MM.1S (cell line): ENCODE data around the gene ITPR1.

Source experiments
- DNase-seq: peaks from one replicate; pipeline ENCODE4 v3.0.0-alpha.2; 2015
- H2AFZ ChIP-seq: fragments of 300-600 bp; sonication (generic); 2 replicates; pipeline ENCODE4 v1.6.0; 2016; ENCODE audit warnings: antibody characterized with exemption, low read length
- H3F3A ChIP-seq: fragments of 300-600 bp; sonication (generic); 2 replicates; pipeline ENCODE4 v1.6.1; 2016; ENCODE audit warnings: mild to moderate bottlenecking, antibody characterized with exemption, low read length, moderate library complexity, mixed read lengths; ENCODE audit not compliant: insufficient read depth
- H3K27ac ChIP-seq: fragments of 300-600 bp; sonication (generic); 2 replicates; pipeline ENCODE4 v1.5.1; 2016; ENCODE audit warnings: mild to moderate bottlenecking, low read length
- H3K27me3 ChIP-seq: fragments of 300-600 bp; sonication (generic); replicated peaks from 2 replicates; pipeline ENCODE4 v1.6.0; 2016; ENCODE audit warnings: low read length; ENCODE audit not compliant: insufficient read depth
- H3K36me3 ChIP-seq: fragments of 300-600 bp; sonication (generic); replicated peaks from 2 replicates; pipeline ENCODE4 v1.6.1; 2016; ENCODE audit warnings: mild to moderate bottlenecking, low read length, mixed read lengths; ENCODE audit not compliant: insufficient read depth
- H3K4me1 ChIP-seq: fragments of 300-600 bp; sonication (generic); 2 replicates; pipeline ENCODE4 v1.6.1; 2016; ENCODE audit warnings: low read length, mixed read lengths
- H3K4me2 ChIP-seq: fragments of 300-600 bp; sonication (generic); 2 replicates; pipeline ENCODE4 v1.6.0; 2016; ENCODE audit warnings: low read depth, low read length
- H3K4me3 ChIP-seq: fragments of 300-600 bp; sonication (generic); 2 replicates; pipeline ENCODE4 v1.5.1; 2016; ENCODE audit warnings: low read length, mixed read lengths
- H3K79me2 ChIP-seq: fragments of 300-600 bp; sonication (generic); 2 replicates; pipeline ENCODE4 v1.6.1; 2016; ENCODE audit warnings: mixed run types, low read length, mixed read lengths
- H3K9ac ChIP-seq: fragments of 300-600 bp; sonication (generic); 2 replicates; pipeline ENCODE4 v1.6.1; 2016; ENCODE audit warnings: low read length, mixed read lengths
- H3K9me2 ChIP-seq: fragments of 300-600 bp; sonication (generic); replicated peaks from 2 replicates; pipeline ENCODE4 v1.6.1; 2016; ENCODE audit warnings: mild to moderate bottlenecking, low read length, mixed read lengths; ENCODE audit not compliant: insufficient read depth
- H3K9me3 ChIP-seq: fragments of 300-600 bp; sonication (generic); replicated peaks from 2 replicates; pipeline ENCODE4 v1.6.1; 2016; ENCODE audit warnings: mild to moderate bottlenecking, low read length, mixed read lengths; ENCODE audit not compliant: insufficient read depth
- H4K20me1 ChIP-seq: fragments of 300-600 bp; sonication (generic); 2 replicates; pipeline ENCODE4 v1.6.1; 2016; ENCODE audit warnings: mild to moderate bottlenecking, low read length, moderate library complexity, mixed read lengths; ENCODE audit not compliant: insufficient read depth
- EZH2 ChIP-seq: fragments of 300-600 bp; sonication (generic); optimal IDR thresholded peaks from 2 replicates; pipeline ENCODE3; 2017; ENCODE audit warnings: low read depth, mild to moderate bottlenecking, antibody characterized with exemption, low read length, mixed read lengths
- EZH2phosphoT487 ChIP-seq: fragments of 300-600 bp; sonication (generic); IDR thresholded peaks from 2 replicates; pipeline ENCODE4 v1.6.1; 2018; ENCODE audit warnings: antibody characterized with exemption, low read length
- TF ChIP-seq, protein P1 (sequence below): fragments of 300-600 bp; sonication (generic); IDR thresholded peaks from 2 replicates; pipeline ENCODE4 v1.5.1; 2016; ENCODE audit warnings: antibody characterized with exemption, low read length, mixed read lengths

Gene ITPR1

GRCh38 chr3:4580346-4581123, 87.4 kb downstream of the ITPR1 start:
- Histone ChIP-seq H3K4me2 (no peak overlapping the region), H3K4me3 (no peak overlapping the region), H3K36me3 (no peaks in the 10 kb centered on the region), H3K27ac (no peak overlapping the region), H3K9me3 (no peaks in the 10 kb centered on the region), H2AFZ (no peak overlapping the region), H3K4me1 (no peaks in the 10 kb centered on the region), H3F3A (no peaks in the 10 kb centered on the region), H4K20me1 (no peaks in the 10 kb centered on the region), H3K9ac (no peak overlapping the region), H3K9me2 (no peaks in the 10 kb centered on the region), H3K27me3 (no peaks in the 10 kb centered on the region), H3K79me2 (no peaks in the 10 kb centered on the region)
- DNase-seq: no peak
- TF ChIP-seq EZH2phosphoT487 (no peak), EZH2 (no peak)
- TF ChIP-seq, protein P1, sequence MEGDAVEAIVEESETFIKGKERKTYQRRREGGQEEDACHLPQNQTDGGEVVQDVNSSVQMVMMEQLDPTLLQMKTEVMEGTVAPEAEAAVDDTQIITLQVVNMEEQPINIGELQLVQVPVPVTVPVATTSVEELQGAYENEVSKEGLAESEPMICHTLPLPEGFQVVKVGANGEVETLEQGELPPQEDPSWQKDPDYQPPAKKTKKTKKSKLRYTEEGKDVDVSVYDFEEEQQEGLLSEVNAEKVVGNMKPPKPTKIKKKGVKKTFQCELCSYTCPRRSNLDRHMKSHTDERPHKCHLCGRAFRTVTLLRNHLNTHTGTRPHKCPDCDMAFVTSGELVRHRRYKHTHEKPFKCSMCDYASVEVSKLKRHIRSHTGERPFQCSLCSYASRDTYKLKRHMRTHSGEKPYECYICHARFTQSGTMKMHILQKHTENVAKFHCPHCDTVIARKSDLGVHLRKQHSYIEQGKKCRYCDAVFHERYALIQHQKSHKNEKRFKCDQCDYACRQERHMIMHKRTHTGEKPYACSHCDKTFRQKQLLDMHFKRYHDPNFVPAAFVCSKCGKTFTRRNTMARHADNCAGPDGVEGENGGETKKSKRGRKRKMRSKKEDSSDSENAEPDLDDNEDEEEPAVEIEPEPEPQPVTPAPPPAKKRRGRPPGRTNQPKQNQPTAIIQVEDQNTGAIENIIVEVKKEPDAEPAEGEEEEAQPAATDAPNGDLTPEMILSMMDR: no peak

DNA sequence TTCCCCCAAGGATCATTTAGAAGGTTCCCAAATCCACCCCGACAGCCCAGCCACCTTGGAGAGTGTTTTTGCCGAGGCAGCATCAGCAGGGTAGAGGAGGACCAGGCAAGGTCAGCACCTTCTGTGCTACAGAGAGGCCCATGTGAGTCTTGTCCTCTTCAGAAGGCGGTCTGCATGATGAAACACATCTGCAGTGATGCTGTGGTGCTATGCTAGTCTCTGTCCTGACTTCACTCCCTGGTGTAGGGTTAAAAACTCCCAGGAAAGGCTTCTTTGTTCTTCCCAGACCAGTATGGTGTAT, 87.9 kb downstream of the ITPR1 start:
- Histone ChIP-seq H3F3A (no peaks in the 10 kb centered on the region), H3K9ac (no peak overlapping the region), H3K9me3 (no peaks in the 10 kb centered on the region), H3K79me2 (no peaks in the 10 kb centered on the region), H3K27me3 (no peaks in the 10 kb centered on the region), H3K4me3 (no peak overlapping the region), H3K9me2 (no peaks in the 10 kb centered on the region), H3K27ac (no peak overlapping the region), H2AFZ (no peak overlapping the region), H3K4me1 (no peaks in the 10 kb centered on the region), H3K4me2 (no peak overlapping the region), H3K36me3 (no peaks in the 10 kb centered on the region), H4K20me1 (no peaks in the 10 kb centered on the region)
- TF ChIP-seq, protein P1: no peak
- TF ChIP-seq EZH2phosphoT487: no peak
- DNase-seq: no peak

DNA sequence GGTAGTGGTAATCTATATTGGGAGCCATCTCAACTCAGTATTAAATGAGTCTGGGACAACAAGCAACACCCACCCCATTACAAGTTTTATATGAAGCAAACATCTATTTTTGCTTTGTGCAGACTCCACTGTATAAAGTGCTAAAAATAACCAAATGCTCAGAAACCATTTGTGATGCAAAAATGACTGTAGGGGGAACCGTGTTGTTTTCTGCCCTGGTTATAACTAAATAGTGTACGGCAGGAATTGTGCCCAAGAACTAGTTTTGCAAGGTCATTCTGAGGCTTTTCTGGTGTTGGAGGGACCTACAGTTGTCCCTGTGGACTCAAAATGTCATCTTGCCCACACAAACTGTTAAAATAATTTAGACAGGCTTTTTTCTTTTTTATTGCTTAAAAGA, 88.3 kb downstream of the ITPR1 start:
- Histone ChIP-seq H3K9me3 (no peaks in the 10 kb centered on the region), H3K79me2 (no peaks in the 10 kb centered on the region), H3K27me3 (no peaks in the 10 kb centered on the region), H3F3A (no peaks in the 10 kb centered on the region), H4K20me1 (no peaks in the 10 kb centered on the region), H3K9me2 (no peaks in the 10 kb centered on the region), H3K4me3 (no peak overlapping the region), H2AFZ (no peak overlapping the region), H3K36me3 (no peaks in the 10 kb centered on the region), H3K4me2 (no peak overlapping the region), H3K27ac (no peak overlapping the region), H3K4me1 (no peaks in the 10 kb centered on the region), H3K9ac (no peak overlapping the region)
- DNase-seq: no peak
- TF ChIP-seq, protein P1: no peak
- TF ChIP-seq EZH2phosphoT487: no peak
